GM12872 (cell line): ENCODE results near the gene RNF212.

Experiments
- CTCF ChIP-seq: IDR thresholded peaks from 3 replicates; pipeline ENCODE4 v1.5.1; 2011; ENCODE audit warnings: low read depth, mild to moderate bottlenecking, low read length, moderate library complexity; ENCODE audit not compliant: insufficient read depth

The RNF212 gene

GRCh38 chr4:1043651-1044468, 69.5 kb downstream of the RNF212 start:
- no peak for TF ChIP-seq CTCF

- TF ChIP-seq CTCF, result no peak
Measured at GRCh38 chr4:1043162-1043561, 70.2 kb downstream of the RNF212 start.

GRCh38 chr4:1042352-1043055, 70.9 kb downstream of the RNF212 start:
- no peak for TF ChIP-seq CTCF

- no peak for TF ChIP-seq CTCF
Measured at GRCh38 chr4:1041936-1042330, 71.4 kb downstream of the RNF212 start.

- TF ChIP-seq CTCF, result no peak
Measured at GRCh38 chr4:1041147-1041935, 72.0 kb downstream of the RNF212 start.

GRCh38 chr4:1040344-1041146, 72.8 kb downstream of the RNF212 start:
- TF ChIP-seq CTCF, result no peak
